WTC11 (cell line): ENCODE results near the gene ZFYVE16.

Source experiments
- ATF2 ChIP-seq: sonication (generic); formaldehyde crosslinking; IDR thresholded peaks from 2 replicates; pipeline ENCODE4 v1.8.1; 2022; ENCODE audit warnings: low read depth, missing genetic modification reagents, borderline replicate concordance
- ATF3 ChIP-seq: sonication (generic); formaldehyde crosslinking; conservative IDR thresholded peaks from 2 replicates; pipeline ENCODE4 v1.8.1; 2022; ENCODE audit warnings: mild to moderate bottlenecking, missing genetic modification reagents
- CBFB ChIP-seq: sonication (generic); formaldehyde crosslinking; IDR thresholded peaks from 2 replicates; pipeline ENCODE4 v1.8.1; 2022; ENCODE audit warnings: mild to moderate bottlenecking, low read depth, missing genetic modification reagents
- CTCF ChIP-seq: fragments of 200-600 bp; IDR thresholded peaks from 2 replicates; pipeline ENCODE4 v1.8.0; 2022; ENCODE audit warnings: antibody characterized with exemption
- SMAD3 ChIP-seq: sonication (generic); formaldehyde crosslinking; IDR thresholded peaks from 2 replicates; pipeline ENCODE4 v1.8.0; 2022; ENCODE audit warnings: missing genetic modification reagents, mild to moderate bottlenecking, borderline replicate concordance
- USF1 ChIP-seq: sonication (generic); formaldehyde crosslinking; IDR thresholded peaks from 2 replicates; pipeline ENCODE4 v1.8.0; 2022; ENCODE audit warnings: mild to moderate bottlenecking, missing genetic modification reagents

GRCh38 chr5:80438739-80439138 lies 30.9 kb downstream of the ZFYVE16 start:
- TF ChIP-seq ATF2 (CRISPR knock-in tag) (no peak), CTCF (no peak), ATF3 (CRISPR knock-in tag) (no peak), SMAD3 (no peak), CBFB (CRISPR knock-in tag) (no peak), USF1 (CRISPR knock-in tag) (no peak)
